NCI-H128 (cell line): ENCODE measurements around the gene ARHGAP24.
"Not testable (repeated sequence)": the region's sequence is repeated elsewhere in the genome, so short reads cannot be mapped to it uniquely, and the experiment has no call there.

Experiments used
- DNase-seq: peaks from one replicate; lab custom pipeline; 2025; ENCODE audit not compliant: unreplicated experiment; lab: John Stamatoyannopoulos, UW

Gene ARHGAP24

DNA sequence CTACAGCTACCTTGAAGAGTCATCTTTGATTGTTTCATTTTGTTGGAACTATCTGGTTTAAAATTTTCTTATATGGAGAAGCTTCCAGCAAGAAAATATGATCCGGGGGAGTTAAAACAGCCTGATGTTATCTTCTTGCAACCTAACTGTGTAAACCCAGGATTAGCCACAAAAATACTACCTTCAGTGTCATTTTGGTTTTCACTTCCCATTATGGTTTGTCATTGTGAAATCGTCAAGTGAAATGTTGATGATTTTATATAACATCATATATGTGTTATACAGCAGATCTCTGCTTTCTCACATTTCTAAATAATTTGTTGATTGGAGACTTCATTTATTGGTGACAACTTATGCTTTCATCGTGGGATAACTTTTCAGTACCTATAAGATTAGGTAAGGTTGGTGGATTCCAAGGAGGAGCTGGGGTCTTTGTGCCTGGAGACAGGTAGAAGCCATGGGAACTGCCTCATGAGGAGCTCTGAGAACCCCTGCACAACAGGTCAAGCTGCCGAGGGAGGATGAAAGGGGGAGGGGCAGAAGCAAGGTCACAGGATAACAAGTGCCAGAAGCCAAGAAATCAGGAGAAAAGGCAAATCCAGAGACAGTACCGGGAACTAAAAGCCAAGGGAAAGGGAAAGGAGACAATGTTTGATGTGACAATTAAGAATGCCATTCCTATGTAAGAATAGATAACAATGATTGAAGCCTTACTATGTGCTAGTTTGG is 7.2 kb downstream of the ARHGAP24 start:
- DNase-seq = no peak

GRCh38 chr4:85486425-85487086 is 11.6 kb downstream of the ARHGAP24 start:
- no peak for DNase-seq

GRCh38 chr4:85488416-85488815 is 13.5 kb downstream of the ARHGAP24 start:
- no peak for DNase-seq

- no peak for DNase-seq
These were observed 14.5 kb downstream of the ARHGAP24 start for GRCh38 chr4:85489273-85489981.

- DNase-seq = peak; percentile 20
These were observed 16.6 kb downstream of the ARHGAP24 start for GRCh38 chr4:85491527-85491926.

GRCh38 chr4:85492336-85492735 is 17.4 kb downstream of the ARHGAP24 start:
- DNase-seq = no peak

DNA sequence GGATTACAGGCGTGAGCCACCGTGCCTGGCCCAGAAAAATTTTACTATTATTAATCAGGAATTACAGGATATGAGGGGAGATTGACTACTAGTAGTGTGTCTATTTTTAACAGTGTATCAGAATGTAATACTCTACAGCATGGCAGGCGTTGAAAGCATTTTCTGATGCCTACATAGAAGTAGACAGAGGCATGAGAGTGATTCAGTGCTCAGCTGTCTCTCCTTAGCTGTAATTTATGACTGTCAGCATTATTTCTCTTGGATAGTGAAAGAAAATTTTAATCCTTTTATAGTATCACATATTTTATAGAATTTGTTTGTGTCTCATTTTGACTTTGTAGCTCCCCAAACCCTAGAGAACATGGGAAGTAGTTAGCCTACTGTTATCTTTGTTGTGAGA is 20.7 kb downstream of the ARHGAP24 start:
- DNase-seq = no peak

DNA sequence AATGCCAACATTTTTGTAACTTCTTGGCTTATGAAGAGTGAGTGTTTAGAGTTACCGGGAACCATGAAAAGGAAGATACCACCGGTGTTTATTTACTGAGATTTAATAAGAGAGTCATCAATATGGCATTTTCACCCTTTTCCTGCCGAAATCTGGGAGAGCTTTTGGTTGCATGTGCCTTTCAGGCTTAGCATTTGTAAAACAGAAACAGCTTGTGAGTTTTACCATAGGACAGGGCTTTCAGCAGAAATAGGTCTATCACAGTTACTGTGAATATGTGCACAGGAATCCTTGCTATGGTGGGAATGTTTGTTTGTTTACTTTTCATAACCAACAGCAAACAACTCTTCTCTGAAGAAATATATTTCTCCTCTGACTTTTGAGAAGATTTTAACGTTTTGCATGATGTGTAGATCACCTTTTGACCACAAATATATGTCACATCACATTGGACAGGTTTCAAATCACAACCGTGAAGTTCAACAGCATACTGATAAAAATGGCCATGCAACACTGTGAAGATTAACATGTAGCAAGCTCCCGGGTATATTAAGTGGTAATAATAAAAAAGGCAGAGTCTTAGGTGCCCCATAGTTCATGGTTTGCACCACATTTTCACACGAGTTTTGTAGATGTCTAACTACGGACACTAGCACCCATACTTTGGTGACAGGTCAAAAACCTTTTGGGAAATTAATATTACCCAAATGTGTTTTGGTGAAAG is 21.3 kb downstream of the ARHGAP24 start:
- DNase-seq = no peak

- no peak for DNase-seq
These were observed 22.0 kb downstream of the ARHGAP24 start for GRCh38 chr4:85496933-85497332.

DNA sequence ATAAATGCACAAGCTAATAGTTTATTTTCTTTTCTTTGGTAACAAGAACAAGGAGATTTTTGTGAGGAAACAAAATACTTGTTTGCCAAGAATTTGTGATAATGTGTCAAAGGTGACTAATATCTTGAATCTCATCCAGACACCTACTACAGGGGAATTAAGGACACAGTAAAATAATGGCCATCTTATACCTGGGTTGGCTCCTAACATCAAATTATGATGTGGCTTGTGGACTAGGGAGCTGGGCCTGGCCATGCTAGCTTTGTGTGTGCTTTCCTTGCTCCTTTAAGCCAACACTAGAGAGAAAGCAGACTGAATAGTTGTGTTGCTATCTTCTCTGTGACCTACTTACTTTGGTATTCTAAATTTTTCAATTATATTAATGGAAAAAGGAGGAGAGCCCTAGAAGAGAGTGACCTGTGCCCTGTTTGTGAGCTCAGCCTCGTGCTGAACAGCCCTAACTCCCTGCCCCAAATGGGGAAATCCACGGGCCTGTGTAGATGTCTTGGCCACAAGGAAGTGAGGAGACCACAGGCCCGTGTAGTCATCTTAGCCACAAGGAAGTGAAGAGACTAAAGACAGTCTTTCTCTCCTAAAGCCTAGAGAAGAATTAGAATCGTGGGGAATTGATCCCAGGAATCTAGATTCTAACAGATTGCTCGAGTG is 23.3 kb downstream of the ARHGAP24 start:
- DNase-seq = no peak

DNA sequence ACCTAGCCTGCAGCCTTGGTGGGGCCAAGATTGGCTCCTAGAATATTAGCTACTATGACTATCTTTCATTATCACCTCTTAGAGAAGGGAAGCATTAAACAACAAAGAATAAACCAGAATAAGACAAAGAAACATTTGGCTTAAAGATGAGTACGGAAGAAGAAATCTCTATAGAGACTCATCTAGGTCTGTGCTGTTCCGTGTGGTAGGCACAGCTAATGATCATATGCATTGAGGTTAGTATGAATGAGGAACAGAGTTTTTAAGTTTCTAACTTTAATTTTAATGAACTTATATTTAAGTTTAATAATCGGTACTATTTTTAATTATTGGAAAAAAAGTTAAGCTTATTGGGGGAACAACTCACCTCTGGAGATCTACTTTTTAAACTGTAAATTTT is 24.6 kb downstream of the ARHGAP24 start:
- DNase-seq = no peak

GRCh38 chr4:85500110-85500867 is 25.3 kb downstream of the ARHGAP24 start:
- no peak for DNase-seq

DNA sequence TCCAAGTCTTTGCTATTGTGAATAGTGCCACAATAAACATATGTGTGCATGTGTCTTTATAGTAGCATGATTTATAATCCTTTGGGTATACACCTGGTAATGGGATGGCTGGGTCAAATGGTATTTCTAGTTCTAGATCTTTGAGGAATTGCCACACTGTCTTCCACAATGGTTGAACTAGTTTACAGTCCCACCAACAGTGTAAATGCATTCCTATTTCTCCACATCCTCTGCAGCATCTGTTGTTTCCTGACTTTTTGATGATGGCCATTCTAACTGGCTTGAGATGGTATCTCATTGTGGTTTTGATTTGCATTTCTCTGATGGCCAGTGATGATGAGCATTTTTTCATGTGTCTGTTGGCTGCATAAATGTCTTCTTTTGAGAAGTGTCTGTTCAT is 26.2 kb downstream of the ARHGAP24 start:
- not testable (repeated sequence) for DNase-seq

GRCh38 chr4:85508654-85509053 is 33.7 kb downstream of the ARHGAP24 start:
- no peak for DNase-seq

DNA sequence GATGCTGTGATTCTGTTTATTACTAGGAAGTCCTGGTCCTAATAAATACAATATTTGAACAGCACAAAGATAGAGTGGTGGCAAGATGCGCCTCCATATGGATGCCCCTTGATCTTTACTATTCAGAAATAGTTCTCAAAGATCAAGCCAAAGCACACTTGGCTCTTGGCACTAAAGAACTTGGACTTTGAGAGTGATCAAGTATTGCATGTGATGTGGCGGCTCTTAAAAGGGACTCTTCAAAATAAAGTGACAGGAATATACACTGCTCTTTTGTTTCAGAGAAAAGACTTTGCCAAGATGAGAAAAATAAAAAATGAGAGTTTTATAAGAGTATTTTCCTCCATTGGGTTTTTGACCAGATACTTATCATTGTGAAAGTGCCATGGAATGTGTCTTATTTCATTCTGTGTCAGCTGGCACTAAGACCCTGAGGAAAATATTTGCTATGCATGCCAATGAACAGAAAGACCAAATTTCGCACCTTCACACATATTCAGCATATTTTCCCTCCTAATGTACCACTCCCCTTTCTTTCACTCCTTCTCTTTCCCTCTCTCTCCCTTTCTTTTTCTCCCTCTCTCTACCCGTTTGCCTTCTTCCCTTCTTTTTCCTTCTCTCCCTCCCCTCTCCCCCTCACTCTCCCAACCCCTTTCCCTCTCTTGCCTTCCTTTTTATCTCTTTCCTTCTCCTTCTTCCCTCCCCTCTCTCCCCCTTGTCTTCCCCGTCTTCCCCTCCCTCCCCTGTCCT is 35.1 kb downstream of the ARHGAP24 start:
- no peak for DNase-seq

DNA sequence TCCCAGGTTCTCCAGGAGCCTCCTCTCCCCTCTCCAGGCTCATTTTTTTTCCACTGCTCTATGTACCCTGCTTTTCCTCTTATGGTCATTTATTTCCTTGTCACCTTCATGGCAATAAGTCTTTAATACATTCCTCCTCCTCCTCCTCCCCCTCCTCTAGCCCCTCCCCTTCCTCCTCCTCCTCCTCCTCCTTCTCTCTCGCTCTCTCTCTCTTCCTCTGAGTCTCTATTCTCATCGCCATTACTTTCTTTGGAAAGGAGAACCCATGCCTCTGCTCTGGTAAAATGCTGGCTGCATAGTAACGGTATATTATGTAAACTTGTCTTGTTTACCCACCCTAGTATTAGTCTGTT is 35.7 kb downstream of the ARHGAP24 start:
- DNase-seq = no peak

- no peak for DNase-seq
These were observed 37.7 kb downstream of the ARHGAP24 start for GRCh38 chr4:85512446-85513205.

DNA sequence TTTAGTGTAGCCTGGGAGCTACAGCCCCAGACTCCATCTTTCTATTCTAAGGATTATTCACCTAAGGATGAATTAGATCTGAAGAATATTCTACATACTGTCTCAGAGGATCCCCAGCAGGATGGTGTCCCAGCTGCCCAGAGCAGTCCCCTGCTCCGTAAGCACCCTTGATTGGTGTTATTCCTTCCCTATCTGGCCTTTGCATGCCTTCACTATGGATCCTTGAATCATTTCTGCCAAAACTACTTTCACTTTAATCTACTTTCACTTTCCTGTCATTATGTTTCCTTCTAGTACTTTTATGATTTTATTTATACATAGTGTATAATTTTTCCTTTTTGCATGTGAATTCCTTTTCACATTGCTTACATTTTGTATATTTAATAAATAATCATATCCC is 39.2 kb downstream of the ARHGAP24 start:
- DNase-seq = no peak

DNA sequence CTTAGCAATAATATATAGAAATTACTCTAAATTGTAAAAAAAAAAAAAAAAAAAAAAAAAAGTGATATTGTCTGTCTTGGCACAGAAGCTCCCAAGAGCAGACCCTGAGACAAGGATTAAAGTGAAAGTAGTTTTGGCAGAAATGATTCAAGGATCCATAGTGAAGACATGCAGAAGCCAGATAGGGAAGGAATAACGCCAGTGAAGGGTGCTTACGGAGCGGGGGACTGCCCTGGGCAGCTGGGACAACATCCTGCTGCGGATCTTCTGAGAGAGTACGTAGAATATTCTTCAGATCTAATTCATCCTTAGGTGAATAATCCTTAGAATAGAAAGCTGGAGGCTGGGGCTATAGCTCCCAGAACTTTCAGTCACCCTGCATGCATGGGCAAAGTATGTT is 39.8 kb downstream of the ARHGAP24 start:
- DNase-seq = no peak
